IPS DF 6.9 (cell line): Measurements from ENCODE around the gene STARD9.
"Not testable (repeated sequence)": the region's sequence is repeated elsewhere in the genome, so short reads cannot be mapped to it uniquely, and the experiment has no call there.

Source experiments
- DNase-seq: peaks from one replicate; pipeline ENCODE4 v3.0.0-alpha.2; 2013; ENCODE audit warnings: low read depth, low spot score
- H3K27ac ChIP-seq: one replicate; pipeline ENCODE4 v1.5.1; 2013; ENCODE audit warnings: low read length, control low read depth
- H3K27me3 ChIP-seq: 2 replicates; pipeline ENCODE4 v1.6.1; 2013; ENCODE audit warnings: mild to moderate bottlenecking, low read length; ENCODE audit not compliant: control insufficient read depth, insufficient read depth
- H3K36me3 ChIP-seq: 2 replicates; pipeline ENCODE4 v1.6.1; 2013; ENCODE audit warnings: low read length; ENCODE audit not compliant: control insufficient read depth, insufficient read depth
- H3K4me1 ChIP-seq: 2 replicates; pipeline ENCODE4 v1.6.1; 2013; ENCODE audit warnings: low read length; ENCODE audit not compliant: control insufficient read depth, insufficient read depth
- H3K4me3 ChIP-seq: 2 replicates; pipeline ENCODE4 v1.5.1; 2013; ENCODE audit warnings: mild to moderate bottlenecking, low read length
- H3K9me3 ChIP-seq: 2 replicates; pipeline ENCODE4 v1.6.1; 2013; ENCODE audit warnings: low read length, inconsistent platforms; ENCODE audit not compliant: control insufficient read depth, insufficient read depth
- WGBS: extraction: QIAGEN DNeasy Blood & Tissue Kit; methylation state at CpG from one replicate; pipeline ENCODE4 v1.1.7; 2013; ENCODE audit warnings: mixed read lengths, missing lambda C conversion rate; ENCODE audit not compliant: insufficient read length, insufficient coverage; 5-methylcytosine and 5-hydroxymethylcytosine counted together

Gene STARD9

GRCh38 chr15:42556550-42557207 is 18.7 kb upstream of the STARD9 start:
- DNase-seq, H3K36me3 ChIP-seq, H3K27ac ChIP-seq, H3K4me1 ChIP-seq, H3K9me3 ChIP-seq, H3K27me3 ChIP-seq, H3K4me3 ChIP-seq: not testable (repeated sequence)
- WGBS: no CpG with 5 or more reads among the region's 12 CpGs

DNA sequence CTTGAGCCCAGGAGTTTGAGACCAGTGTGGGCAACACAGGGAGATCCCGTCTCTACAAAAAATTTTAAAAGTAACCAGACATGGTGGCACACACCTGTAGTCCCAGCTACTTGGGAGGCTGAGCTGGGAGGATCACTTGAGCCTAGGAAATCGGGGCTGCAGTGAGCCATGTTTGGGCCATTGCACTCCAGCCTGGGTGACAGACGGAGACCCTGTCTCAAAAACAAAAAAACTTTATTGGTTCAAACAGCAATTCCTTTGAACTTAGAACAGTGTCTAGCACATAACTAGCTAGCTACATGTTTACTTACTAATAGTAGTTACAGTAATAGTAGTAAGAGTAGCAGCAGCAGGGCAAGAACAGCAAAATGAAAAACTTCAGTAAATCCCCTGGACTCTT is 16.7 kb upstream of the STARD9 start:
- DNase-seq: no peak
- H3K27me3 ChIP-seq: no peaks in the 10 kb centered on the region
- no peak overlapping the region for H3K4me3 ChIP-seq
- no peaks in the 10 kb centered on the region for H3K9me3 ChIP-seq
- peaks cover 4% of the 10 kb centered on the region; the same call in 1 of the 2 replicates for H3K36me3 ChIP-seq
- H3K27ac ChIP-seq: no peak overlapping the region
- H3K4me1 ChIP-seq: no peaks in the 10 kb centered on the region
- WGBS: no CpG with 5 or more reads among the region's 3 CpGs

- no CpG with 5 or more reads among the region's 16 CpGs for WGBS
- peak overlapping the region; percentile 62; the same call in 1 of the 2 replicates for H3K4me3 ChIP-seq
- H3K27me3 ChIP-seq: peaks cover 5% of the 10 kb centered on the region; the same call in 1 of the 2 replicates
- no peaks in the 10 kb centered on the region for H3K36me3 ChIP-seq
- no peak overlapping the region for H3K27ac ChIP-seq
- no peaks in the 10 kb centered on the region for H3K9me3 ChIP-seq
- no peak for DNase-seq
- H3K4me1 ChIP-seq: no peaks in the 10 kb centered on the region
Measured at GRCh38 chr15:42576040-42576594, 711 bp downstream of the STARD9 start.

DNA sequence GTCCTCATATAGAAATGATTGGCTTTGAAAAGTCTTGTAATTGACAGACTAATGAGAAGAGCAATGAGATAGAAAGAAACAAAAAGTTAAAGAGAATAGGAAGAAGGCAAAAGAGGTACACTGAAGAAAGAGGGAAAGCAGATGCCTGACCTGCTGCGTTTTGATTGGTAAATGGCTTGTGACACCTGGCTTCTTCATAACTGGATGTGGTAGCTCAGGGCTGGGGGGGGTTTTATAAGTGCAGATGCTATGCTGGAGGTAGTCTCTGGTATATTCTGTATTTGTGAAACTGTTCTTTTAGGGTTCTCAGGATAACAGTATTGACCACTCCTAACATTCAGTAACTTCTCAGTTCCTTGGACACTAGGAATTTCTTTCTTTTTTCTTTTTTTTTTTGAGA is 1.4 kb downstream of the STARD9 start:
- Histone ChIP-seq H3K36me3 (no peaks in the 10 kb centered on the region), H3K4me1 (no peaks in the 10 kb centered on the region), H3K27me3 (peaks cover 5% of the 10 kb centered on the region; the same call in 1 of the 2 replicates), H3K4me3 (no peak overlapping the region), H3K9me3 (no peaks in the 10 kb centered on the region), H3K27ac (no peak overlapping the region)
- no CpG with 5 or more reads among the region's 1 CpG for WGBS
- DNase-seq: no peak

DNA sequence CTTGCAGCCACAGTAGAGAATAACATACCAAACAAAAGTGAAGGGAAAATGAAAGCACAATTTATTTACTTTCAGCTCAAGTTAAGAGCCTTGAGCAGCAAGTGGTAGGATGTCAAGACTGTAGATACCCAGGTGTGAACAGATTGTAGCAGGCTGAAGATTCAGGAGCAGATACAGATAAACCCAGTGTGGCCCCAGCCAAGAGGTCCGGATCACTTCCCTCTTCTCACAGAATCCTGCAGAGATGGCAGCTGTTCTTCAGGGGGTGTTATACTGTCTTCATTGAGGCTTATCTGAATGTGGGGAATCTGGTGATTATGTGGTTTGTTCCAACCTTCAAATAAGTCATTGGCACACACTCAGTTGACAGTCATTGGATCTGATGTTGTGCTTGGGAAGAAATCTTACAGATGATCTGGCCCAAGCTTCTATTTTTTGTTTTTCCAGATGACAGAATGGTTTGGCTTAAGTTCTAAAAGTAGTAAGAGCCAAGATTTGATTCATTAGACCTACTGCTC is 2.2 kb downstream of the STARD9 start:
- Histone ChIP-seq H3K9me3 (no peaks in the 10 kb centered on the region), H3K27me3 (peaks cover 5% of the 10 kb centered on the region; the same call in 1 of the 2 replicates), H3K4me1 (no peaks in the 10 kb centered on the region), H3K4me3 (no peak overlapping the region), H3K36me3 (no peaks in the 10 kb centered on the region), H3K27ac (no peak overlapping the region)
- no peak for DNase-seq
- no CpG with 5 or more reads among the region's 1 CpG for WGBS

- Histone ChIP-seq H3K9me3 (no peaks in the 10 kb centered on the region), H3K36me3 (no peaks in the 10 kb centered on the region), H3K27ac (no peak overlapping the region), H3K4me3 (no peak overlapping the region), H3K27me3 (peaks cover 5% of the 10 kb centered on the region; the same call in 1 of the 2 replicates), H3K4me1 (no peaks in the 10 kb centered on the region; the same call in 1 of the 2 replicates)
- no peak for DNase-seq
- no CpG with 5 or more reads among the region's 2 CpGs for WGBS
Measured at GRCh38 chr15:42578984-42579537, 3.7 kb downstream of the STARD9 start.

GRCh38 chr15:42581272-42581730 is 5.9 kb downstream of the STARD9 start:
- Histone ChIP-seq H3K27ac (no peak overlapping the region), H3K36me3 (peaks cover 3% of the 10 kb centered on the region; the same call in 1 of the 2 replicates), H3K4me1 (no peaks in the 10 kb centered on the region; the same call in 1 of the 2 replicates), H3K27me3 (peaks cover 4% of the 10 kb centered on the region; the same call in 1 of the 2 replicates), H3K4me3 (peak overlapping the region; percentile 53; the same call in 1 of the 2 replicates), H3K9me3 (no peaks in the 10 kb centered on the region)
- DNase-seq: peak; percentile 63
- no CpG with 5 or more reads among the region's 37 CpGs for WGBS

GRCh38 chr15:42582569-42583375 is 7.4 kb downstream of the STARD9 start:
- no peak for DNase-seq
- no peaks in the 10 kb centered on the region for H3K27me3 ChIP-seq
- H3K36me3 ChIP-seq: peaks cover 4% of the 10 kb centered on the region; the same call in 1 of the 2 replicates
- WGBS: no CpG with 5 or more reads among the region's 8 CpGs
- H3K27ac ChIP-seq: no peak overlapping the region
- H3K4me3 ChIP-seq: no peak overlapping the region
- H3K4me1 ChIP-seq: no peaks in the 10 kb centered on the region; the same call in 1 of the 2 replicates
- H3K9me3 ChIP-seq: no peaks in the 10 kb centered on the region

DNA sequence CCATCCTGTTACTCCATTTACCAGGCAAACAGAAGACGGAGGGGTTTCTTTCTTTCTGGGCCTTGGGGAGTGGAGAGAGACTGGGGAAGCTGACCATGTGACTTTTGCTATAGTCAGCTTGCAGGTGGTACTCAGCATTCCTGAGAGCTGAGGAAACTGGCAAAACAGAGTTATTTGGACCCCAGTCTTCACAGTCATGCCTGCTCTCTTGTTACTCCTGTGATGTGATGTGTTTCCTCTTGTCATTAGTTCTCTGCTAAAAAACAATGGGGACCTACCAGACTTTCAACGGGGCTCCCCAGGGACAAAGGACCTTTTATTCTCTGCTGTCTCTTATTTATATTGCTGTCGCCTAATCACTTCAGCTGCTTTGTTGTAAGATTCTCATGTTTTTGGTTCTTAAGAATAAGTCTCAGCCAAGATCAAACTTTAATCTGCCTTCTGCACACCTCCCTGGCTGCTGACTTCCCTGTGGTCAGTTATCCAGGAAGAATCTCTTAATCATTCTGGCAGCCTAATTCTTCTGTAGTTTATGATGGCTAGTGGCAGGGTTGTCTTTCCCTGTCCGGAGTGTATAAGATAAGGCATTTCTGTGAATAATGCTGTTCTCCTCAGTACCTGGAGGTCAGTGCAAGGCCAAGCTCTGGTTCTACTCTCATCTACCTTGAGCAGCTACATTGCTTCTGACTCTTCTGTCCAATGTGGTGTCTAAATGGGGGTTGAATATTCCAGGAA is 8.8 kb downstream of the STARD9 start:
- Histone ChIP-seq H3K4me1 (no peaks in the 10 kb centered on the region; the same call in 1 of the 2 replicates), H3K27me3 (no peaks in the 10 kb centered on the region), H3K9me3 (no peaks in the 10 kb centered on the region), H3K36me3 (peaks cover 4% of the 10 kb centered on the region; the same call in 1 of the 2 replicates), H3K4me3 (no peak overlapping the region), H3K27ac (no peak overlapping the region)
- no CpG with 5 or more reads among the region's 4 CpGs for WGBS
- no peak for DNase-seq
